Naive thymus-derived CD4-positive, alpha-beta T cell (primary cell): ENCODE data around the gene OR2G3. TPM values are rescaled to one million over a fixed set of nuclear protein-coding genes. Genes with fewer than 3 reads are reported as not detected.

Source experiments
- polyA plus RNA-seq, 2 donors: library from polyadenylated mRNA; unstranded; fragments of 300-500 nt; fragmentation: Illumina TruSeq; gene quantifications; one replicate each; pipeline ENCODE4 v1.2.3, GENCODE V29; 2021
- total RNA-seq, 6 experiments: library from RNA in 5 of 6; stranded (reverse) in 5 of 6; gene quantifications; 1 replicate in 5 of 6; 2 replicates in 1 of 6; pipeline ENCODE4 v1.2.3 and lab custom pipeline; 2021 to 2026

The OR2G3 gene
- total and polyA plus RNA-seq, 7 experiments from 2014 or later, result not detected

Other genes starting within 250 kb of the OR2G3 start
- 10 to 100 TPM in 2 of 5 experiments, 1 to 10 TPM in 2, under 1 TPM in 1; 0.70 to 90.6 (median 4.6) TPM for gene NLRP3, start 189.4 kb upstream of the OR2G3 start, total RNA-seq
- 1 to 10 TPM; 1.4 to 4.6 TPM for gene NLRP3, start 189.4 kb upstream of the OR2G3 start, polyA plus RNA-seq
- not detected for gene OR2B11, start 147.5 kb upstream of the OR2G3 start, total RNA-seq
- under 1 TPM in 1 of 2 donors, not detected in 1; 0.12 TPM for gene OR2B11, start 147.5 kb upstream of the OR2G3 start, polyA plus RNA-seq
- under 1 TPM in 1 of 5 experiments, not detected in 4; 0.05 TPM for gene OR2C3, start 69.1 kb upstream of the OR2G3 start, total RNA-seq
- gene OR2C3, start 69.1 kb upstream of the OR2G3 start, polyA plus RNA-seq, result not detected
- 1 to 10 TPM in 2 of 5 experiments, under 1 TPM in 3; 0.08 to 9.5 (median 0.49) TPM for gene GCSAML, start 56.5 kb upstream of the OR2G3 start, total RNA-seq
- under 1 TPM in 1 of 2 donors, not detected in 1; 0.14 TPM for gene GCSAML, start 56.5 kb upstream of the OR2G3 start, polyA plus RNA-seq
- not detected for gene OR2G2, start 17.2 kb upstream of the OR2G3 start, total RNA-seq
- not detected for gene OR2G2, start 17.2 kb upstream of the OR2G3 start, polyA plus RNA-seq
- not detected for gene OR13G1, start 74.2 kb downstream of the OR2G3 start, total RNA-seq
- gene OR13G1, start 74.2 kb downstream of the OR2G3 start, polyA plus RNA-seq, result not detected
- not detected for gene OR6F1, start 111.1 kb downstream of the OR2G3 start, total RNA-seq
- not detected for gene OR6F1, start 111.1 kb downstream of the OR2G3 start, polyA plus RNA-seq
- gene OR14K1, start 133.0 kb downstream of the OR2G3 start, total RNA-seq, result not detected
- gene OR14K1, start 133.0 kb downstream of the OR2G3 start, polyA plus RNA-seq, result not detected
- gene OR14A2, start 142.6 kb downstream of the OR2G3 start, total RNA-seq, result not detected
- not detected for gene OR14A2, start 142.6 kb downstream of the OR2G3 start, polyA plus RNA-seq
- gene OR1C1, start 155.0 kb downstream of the OR2G3 start, total RNA-seq, result not detected
- gene OR1C1, start 155.0 kb downstream of the OR2G3 start, polyA plus RNA-seq, result not detected
- gene OR14A16, start 218.5 kb downstream of the OR2G3 start, total RNA-seq, result not detected
- not detected for gene OR14A16, start 218.5 kb downstream of the OR2G3 start, polyA plus RNA-seq
- gene OR11L1, start 236.3 kb downstream of the OR2G3 start, total RNA-seq, result not detected
- not detected for gene OR11L1, start 236.3 kb downstream of the OR2G3 start, polyA plus RNA-seq